Lung (tissue), 16 donors: ENCODE results near the gene CNFN. TPM values are rescaled to one million over a fixed set of nuclear protein-coding genes. Genes with fewer than 3 reads are reported as not detected.

Source experiments
- ATAC-seq: fragments of 200-7000 bp; cut with Tn5 transposase; one replicate; pipeline ENCODE4 v1.9.1; 2020; ENCODE audit warnings: moderate number of reproducible peaks; ENCODE audit not compliant: insufficient read depth, low FRiP score
- DNase-seq, 3 donors: peaks; one replicate each; pipeline ENCODE4 v3.0.0-alpha.2; 2013 to 2017
- H3K27ac ChIP-seq, 2 donors: one replicate each; pipeline ENCODE4 v1.5.1; 2013; ENCODE audit warnings: mild to moderate bottlenecking in 2 of 2, moderate library complexity in 2 of 2, control low read depth in 1 of 2, inconsistent platforms in 1 of 2, low read depth in 1 of 2, low read length in 1 of 2
- H3K27me3 ChIP-seq, 3 donors: one replicate each; pipeline ENCODE4 v1.5.1; 2013; ENCODE audit warnings: low read length in 2 of 3; ENCODE audit not compliant: control insufficient read depth in 3 of 3, insufficient read depth in 3 of 3
- H3K36me3 ChIP-seq, 4 donors: one replicate each; pipeline ENCODE4 v1.5.1; 2013; ENCODE audit warnings: low read length in 4 of 4, mild to moderate bottlenecking in 1 of 4, moderate library complexity in 1 of 4; ENCODE audit not compliant: control insufficient read depth in 4 of 4, insufficient read depth in 4 of 4
- H3K4me1 ChIP-seq, 5 donors: one replicate each; pipeline ENCODE4 v1.5.1; 2013; ENCODE audit warnings: low read length in 5 of 5, mild to moderate bottlenecking in 2 of 5, moderate library complexity in 1 of 5; ENCODE audit not compliant: control insufficient read depth in 5 of 5, insufficient read depth in 5 of 5
- H3K4me3 ChIP-seq: one replicate; pipeline ENCODE4 v1.5.1; 2013; ENCODE audit warnings: mild to moderate bottlenecking, control low read depth, moderate library complexity
- H3K9ac ChIP-seq, 2 donors: one replicate each; pipeline ENCODE4 v1.5.1; 2013; ENCODE audit warnings: low read length in 2 of 2, control low read depth in 1 of 2; ENCODE audit not compliant: insufficient read depth in 1 of 2
- H3K9me3 ChIP-seq, 4 donors: one replicate each; pipeline ENCODE4 v1.5.1; 2013; ENCODE audit warnings: low read length in 3 of 4, mild to moderate bottlenecking in 1 of 4, moderate library complexity in 1 of 4; ENCODE audit not compliant: control insufficient read depth in 4 of 4, insufficient read depth in 3 of 4
- WGBS, 2 donors: extraction: QIAGEN DNeasy Blood & Tissue Kit; methylation state at CpG; one replicate each; pipeline ENCODE4 v1.1.7; 2013; 5-methylcytosine and 5-hydroxymethylcytosine counted together
- long read RNA-seq, 5 donors: transcript quantifications; one replicate each; lab custom pipeline, GENCODE V29; 2026
- polyA plus RNA-seq, 2 donors: library from polyadenylated mRNA; stranded (reverse); fragments of 200-250 nt; gene quantifications; one replicate each; pipeline ENCODE4 v1.2.1, GENCODE V29; 2013
- total RNA-seq, 2 donors: library from RNA; depleted of rRNA in 1 of 2; stranded (reverse); fragments of >200 nt in 1 of 2; gene quantifications; one replicate each; pipeline ENCODE4 v1.2.1, GENCODE V29; 2014 to 2021
- TF ChIP-seq, protein P1 (sequence below): IDR thresholded peaks from 2 replicates; pipeline ENCODE4 v1.5.1; 2012; ENCODE audit warnings: mild to moderate bottlenecking; ENCODE audit errors: control extremely low read depth, extremely low read depth
- donor health status: control.
- donor health status: control.
- donor health status: Bipolar disorder and iron deficiency.
- donor health status: healthy.
- donor health status: DM: yes; HTN: yes; CAD: no.

CNFN gene, protein sequence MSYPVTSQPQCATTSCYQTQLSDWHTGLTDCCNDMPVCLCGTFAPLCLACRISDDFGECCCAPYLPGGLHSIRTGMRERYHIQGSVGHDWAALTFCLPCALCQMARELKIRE
- total RNA-seq, result 1 to 10 TPM in 1 of 2 donors, not detected in 1; 1.0 TPM
- 1 to 10 TPM; 2.2 to 4.1 TPM for polyA plus RNA-seq
- long read RNA-seq, donor 1, result 0 reads
- long read RNA-seq, donor 2, result 0 reads
- long read RNA-seq, donor 3, result 0 reads
- long read RNA-seq, donor 4, result 0 reads
- long read RNA-seq, donor 5, result 0 reads

DNA sequence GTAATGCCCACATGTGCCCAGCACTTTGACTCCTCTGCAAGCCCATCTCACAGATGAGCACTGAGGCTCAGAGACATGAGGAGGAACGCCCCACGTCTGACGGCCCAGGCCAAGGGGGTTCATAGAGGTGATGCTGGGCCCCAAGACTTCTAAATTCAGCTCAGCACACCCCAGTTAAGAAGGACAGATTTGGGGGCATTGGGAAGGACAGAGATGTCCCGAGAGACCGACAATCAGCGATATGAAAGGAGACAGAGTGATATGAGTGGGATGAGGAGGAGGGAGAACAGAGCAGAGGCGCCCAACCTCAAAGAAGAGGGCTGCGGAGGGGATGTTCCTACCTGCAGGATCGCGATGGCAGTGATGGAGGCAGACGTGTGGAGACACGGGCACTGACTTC lies at the start of gene CNFN:
CNFN (minus strand) TSS at position 399 of the 400 bp plus-strand sequence. CDS start 1,260 bp downstream, outside the sequence.
- Histone ChIP-seq H3K4me1 (peaks cover 0 to 2% (median 0%) of the 10 kb centered on the region in 5 donors), H3K36me3 (no peaks in the 10 kb centered on the region), H3K9ac (no peak within 1 kb of the TSS), H3K4me3 (no peak within 1 kb of the TSS), H3K9me3 (peaks cover 0 to 4% (median 0%) of the 10 kb centered on the region in 4 donors), H3K27me3 (peaks cover 0 to 31% (median 17%) of the 10 kb centered on the region in 3 donors), H3K27ac (no peak within 1 kb of the TSS)
- ATAC-seq (no peak), DNase-seq (no peak)
- TF ChIP-seq, protein P1, sequence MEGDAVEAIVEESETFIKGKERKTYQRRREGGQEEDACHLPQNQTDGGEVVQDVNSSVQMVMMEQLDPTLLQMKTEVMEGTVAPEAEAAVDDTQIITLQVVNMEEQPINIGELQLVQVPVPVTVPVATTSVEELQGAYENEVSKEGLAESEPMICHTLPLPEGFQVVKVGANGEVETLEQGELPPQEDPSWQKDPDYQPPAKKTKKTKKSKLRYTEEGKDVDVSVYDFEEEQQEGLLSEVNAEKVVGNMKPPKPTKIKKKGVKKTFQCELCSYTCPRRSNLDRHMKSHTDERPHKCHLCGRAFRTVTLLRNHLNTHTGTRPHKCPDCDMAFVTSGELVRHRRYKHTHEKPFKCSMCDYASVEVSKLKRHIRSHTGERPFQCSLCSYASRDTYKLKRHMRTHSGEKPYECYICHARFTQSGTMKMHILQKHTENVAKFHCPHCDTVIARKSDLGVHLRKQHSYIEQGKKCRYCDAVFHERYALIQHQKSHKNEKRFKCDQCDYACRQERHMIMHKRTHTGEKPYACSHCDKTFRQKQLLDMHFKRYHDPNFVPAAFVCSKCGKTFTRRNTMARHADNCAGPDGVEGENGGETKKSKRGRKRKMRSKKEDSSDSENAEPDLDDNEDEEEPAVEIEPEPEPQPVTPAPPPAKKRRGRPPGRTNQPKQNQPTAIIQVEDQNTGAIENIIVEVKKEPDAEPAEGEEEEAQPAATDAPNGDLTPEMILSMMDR, result no peak
- 53 to 58% methylated on average over 12 of the region's 12 CpGs for WGBS, 2 donors

DNA sequence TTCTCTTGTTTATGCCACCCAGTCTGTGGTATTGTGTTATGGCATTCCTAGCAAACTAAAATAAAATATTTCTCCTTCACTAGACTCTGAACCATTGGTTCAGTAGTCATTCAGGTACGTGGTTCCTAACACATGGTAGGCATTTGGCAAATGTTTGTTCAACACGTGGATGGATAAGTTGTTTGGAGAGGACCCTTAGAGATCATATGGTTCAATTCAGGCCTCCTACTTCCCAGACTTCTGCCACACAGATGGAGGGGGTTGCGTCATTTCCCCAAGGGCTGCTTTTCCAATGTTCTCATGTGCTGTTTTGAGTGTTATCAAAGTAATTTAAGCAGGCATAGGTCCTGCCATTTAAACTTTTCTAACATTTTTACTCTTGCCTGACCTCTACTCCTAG lies 45.9 kb upstream of the CNFN start:
- no peak overlapping the region for H3K4me3 ChIP-seq
- TF ChIP-seq, protein P1, result no peak
- peak overlapping the region in 1 of 2 donors; percentile 9 for H3K9ac ChIP-seq
- no peak overlapping the region for H3K27ac ChIP-seq
- ATAC-seq, result no peak
- H3K4me1 ChIP-seq, result peaks cover 0 to 8% (median 6%) of the 10 kb centered on the region in 5 donors
- no peaks in the 10 kb centered on the region for H3K27me3 ChIP-seq
- peak; percentile 36 to 68 (median 39) for DNase-seq
- peaks cover 0 to 3% (median 0%) of the 10 kb centered on the region in 4 donors for H3K36me3 ChIP-seq
- H3K9me3 ChIP-seq, result no peaks in the 10 kb centered on the region
- 56 to 67% methylated on average over 3 of the region's 3 CpGs for WGBS, 2 donors

DNA sequence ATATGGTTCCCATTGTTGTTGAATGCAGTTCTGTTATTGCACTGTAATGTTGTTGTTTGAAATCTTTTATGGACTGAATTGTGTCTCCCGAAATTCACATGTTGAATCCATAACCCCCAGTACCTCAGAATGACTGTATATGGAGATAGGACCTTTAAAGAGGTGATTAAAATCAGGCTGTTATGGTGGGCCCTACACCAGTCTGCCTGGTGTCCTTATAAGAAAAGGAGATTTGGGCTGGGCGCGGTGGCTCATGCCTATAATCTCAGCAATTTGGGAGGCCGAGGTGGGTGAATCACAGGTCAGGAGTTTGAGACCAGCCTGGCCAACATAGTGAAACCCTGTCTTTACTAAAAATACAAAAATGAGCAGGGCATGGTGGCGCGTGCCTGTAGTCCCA lies 45.2 kb upstream of the CNFN start:
- Histone ChIP-seq H3K36me3 (peaks cover 0 to 3% (median 0%) of the 10 kb centered on the region in 4 donors), H3K27ac (no peak overlapping the region), H3K4me1 (peaks cover 0 to 8% (median 6%) of the 10 kb centered on the region in 5 donors), H3K9ac (no peak overlapping the region), H3K9me3 (no peaks in the 10 kb centered on the region), H3K4me3 (no peak overlapping the region), H3K27me3 (no peaks in the 10 kb centered on the region)
- TF ChIP-seq, protein P1, result no peak
- ATAC-seq (no peak), DNase-seq (no peak)
- WGBS, 2 donors, result 93 to 98% methylated on average over 6 of the region's 6 CpGs
